ELF-1 (cell line): Measurements from ENCODE around the gene SLC35F1.

Experiments
- DNase-seq: peaks from one replicate; pipeline ENCODE4 v3.0.0-alpha.2; 2016; ENCODE audit warnings: low read depth, low spot score

Gene SLC35F1

DNA sequence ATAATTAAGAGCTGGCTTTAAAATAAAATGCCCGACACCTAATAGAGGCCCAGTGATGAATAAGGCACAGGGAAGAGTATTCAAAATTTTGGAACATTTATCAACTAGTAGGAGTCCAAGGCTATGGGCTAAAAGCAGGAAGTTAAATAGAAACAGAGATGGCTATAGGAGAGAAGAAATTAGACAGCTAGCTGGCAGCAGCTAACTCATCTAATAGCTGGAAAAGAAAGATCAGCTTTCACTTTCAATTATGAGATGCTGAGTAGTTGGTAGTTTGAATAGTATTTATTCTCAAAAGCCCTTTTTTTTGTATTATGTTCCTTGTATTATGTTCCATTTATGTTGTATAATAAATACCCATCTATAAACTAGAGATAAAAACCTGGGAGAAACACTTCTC, 215.7 kb downstream of the SLC35F1 start:
- DNase-seq, result no peak

DNA sequence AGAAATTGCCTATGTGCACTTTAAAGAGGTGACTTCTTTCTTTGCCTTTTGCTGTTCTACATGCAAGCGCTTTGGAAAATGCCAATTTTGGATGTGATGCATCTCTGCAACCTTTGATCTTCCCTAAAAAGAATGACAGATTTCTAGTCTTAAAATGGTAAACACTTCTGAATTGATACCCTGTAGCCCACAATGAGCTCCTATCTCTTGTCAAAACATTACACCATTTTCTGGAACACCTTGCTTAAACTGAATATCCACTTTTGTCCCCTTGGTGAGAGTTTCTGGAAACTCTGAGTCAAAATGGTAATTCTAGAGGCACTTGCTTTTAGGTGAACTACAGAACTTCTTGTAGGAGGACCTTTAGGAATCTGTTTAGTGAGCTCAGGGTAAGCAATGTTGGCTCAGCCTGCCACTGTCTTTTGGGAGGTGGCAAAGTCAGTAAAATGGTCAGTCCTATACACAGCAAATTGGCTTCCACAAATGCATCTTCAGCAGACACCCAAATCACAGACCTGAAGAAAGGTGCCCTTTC, 216.5 kb downstream of the SLC35F1 start:
- DNase-seq, result no peak

- no peak for DNase-seq
Measured at GRCh38 chr6:118124851-118125250, 217.8 kb downstream of the SLC35F1 start.

DNA sequence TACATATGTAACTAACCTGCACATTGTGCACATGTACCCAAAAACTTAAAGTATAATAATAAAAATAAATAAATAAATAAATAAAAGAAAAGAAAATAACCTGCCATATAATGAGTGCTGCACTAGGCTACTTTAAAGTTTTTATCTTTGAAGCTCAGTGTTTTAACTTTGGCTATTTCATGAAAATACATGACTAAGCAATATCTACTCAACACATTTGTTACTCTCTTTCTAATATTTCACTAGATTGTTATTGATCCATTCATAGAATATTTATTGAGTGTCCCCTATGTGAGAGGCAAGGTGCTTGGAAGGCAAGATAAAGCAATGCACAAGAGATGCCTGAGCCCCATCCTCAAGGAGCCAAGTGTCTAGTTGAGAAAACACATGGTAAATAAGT, 221.7 kb downstream of the SLC35F1 start:
- DNase-seq, result no peak

DNA sequence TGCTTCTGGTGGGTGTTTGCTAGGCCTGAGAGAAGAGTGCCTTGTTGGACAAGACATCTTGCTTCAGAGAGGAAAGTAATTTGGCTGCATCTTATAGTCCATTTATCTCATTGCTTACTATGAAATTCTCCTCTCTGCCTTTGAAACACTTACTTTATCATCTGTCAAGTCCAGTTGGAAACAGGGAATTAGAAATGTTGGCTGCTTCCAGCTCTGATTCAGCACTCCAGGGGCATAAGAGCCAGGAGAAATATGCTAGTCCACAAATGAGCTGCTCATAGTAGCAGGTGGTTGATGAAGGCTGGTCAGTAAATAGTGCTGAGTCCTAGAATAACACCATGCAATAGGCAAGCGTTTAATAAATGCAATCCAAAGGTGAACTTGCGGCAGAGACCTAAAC, 227.1 kb downstream of the SLC35F1 start:
- DNase-seq, result no peak

DNA sequence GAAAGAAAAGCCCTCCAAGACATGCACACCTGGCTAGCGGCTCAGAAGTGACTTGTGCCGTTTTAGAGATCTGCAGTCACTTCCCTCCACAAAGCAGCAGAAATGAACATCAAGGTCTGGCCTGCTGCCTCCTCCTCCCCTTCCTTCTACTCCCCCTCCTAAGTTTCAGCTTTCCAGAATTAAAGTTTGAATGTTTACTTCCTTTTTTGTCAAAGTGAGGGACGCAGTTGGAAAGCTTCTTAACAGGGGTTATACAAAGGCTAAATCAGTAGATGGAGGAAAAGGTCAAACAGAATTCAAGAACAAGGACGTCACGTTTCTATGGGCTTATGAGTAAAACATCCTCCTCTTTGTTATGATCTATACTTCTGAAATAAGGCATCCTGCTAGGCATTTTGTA, 227.7 kb downstream of the SLC35F1 start:
- no peak for DNase-seq

DNA sequence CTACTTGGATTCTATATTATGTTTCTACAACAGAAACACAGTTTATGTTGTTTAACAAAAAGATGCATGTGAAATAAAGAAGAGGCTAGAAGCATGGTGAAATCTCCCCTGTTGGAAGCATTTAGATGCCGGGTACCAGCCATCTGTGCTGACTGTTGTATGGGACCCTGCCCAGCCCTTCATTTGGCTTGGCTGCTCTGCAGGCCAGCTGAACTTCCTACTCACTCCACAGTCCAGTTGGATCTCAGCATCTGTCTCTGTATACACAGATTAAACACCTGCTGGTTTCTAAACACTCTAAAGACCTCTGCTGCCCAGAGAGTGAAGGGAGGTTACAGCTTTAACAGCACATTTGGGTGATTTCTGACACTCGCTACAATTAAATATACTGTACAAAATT, 228.3 kb downstream of the SLC35F1 start:
- DNase-seq, result no peak

- DNase-seq, result no peak
Measured at GRCh38 chr6:118141211-118141610, 234.1 kb downstream of the SLC35F1 start.

GRCh38 chr6:118146584-118146983, 239.5 kb downstream of the SLC35F1 start:
- no peak for DNase-seq

- no peak for DNase-seq
Measured at GRCh38 chr6:118147511-118147910, 240.4 kb downstream of the SLC35F1 start.

DNA sequence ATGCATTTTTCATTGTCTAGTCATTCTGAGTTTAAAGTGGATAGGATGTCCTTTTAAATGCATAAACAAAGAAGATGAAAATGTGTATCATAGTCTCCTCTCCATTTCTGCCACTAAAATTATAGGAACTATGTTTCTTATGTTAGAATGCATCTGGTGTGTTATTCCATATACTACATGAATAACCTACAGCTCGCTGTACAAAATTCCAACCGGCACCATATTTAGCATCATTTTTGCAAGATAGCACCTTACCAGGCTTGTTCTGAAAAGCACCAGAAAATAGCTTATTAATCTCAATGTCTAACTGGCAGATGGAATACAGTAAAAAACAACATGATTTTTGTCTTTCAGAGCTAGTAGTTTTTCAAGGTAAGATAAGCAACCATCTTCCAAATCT, 241.5 kb downstream of the SLC35F1 start:
- no peak for DNase-seq

- peak; percentile 3 for DNase-seq
Measured at GRCh38 chr6:118152524-118152923, 245.5 kb downstream of the SLC35F1 start.

DNA sequence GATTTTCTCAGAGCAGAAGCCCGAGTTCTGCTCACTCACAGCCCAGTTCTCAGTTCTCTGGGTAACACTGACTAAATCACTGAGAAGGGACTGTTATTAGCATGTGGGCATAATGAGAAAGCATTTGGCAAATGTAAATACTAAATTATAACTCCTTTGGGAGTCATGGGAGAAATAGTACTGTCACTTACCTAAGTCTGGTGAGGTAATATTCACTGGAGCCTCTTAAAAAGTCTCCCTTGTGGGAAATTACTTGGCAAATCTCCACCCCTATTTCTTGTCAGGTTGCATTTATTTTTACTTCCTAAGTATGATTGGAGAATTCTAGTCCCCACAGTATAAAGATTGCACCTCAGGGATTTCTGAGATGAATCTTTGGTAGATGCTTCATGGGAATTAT, 254.3 kb downstream of the SLC35F1 start:
- no peak for DNase-seq

GRCh38 chr6:118163542-118163941, 256.5 kb downstream of the SLC35F1 start:
- DNase-seq, result no peak

DNA sequence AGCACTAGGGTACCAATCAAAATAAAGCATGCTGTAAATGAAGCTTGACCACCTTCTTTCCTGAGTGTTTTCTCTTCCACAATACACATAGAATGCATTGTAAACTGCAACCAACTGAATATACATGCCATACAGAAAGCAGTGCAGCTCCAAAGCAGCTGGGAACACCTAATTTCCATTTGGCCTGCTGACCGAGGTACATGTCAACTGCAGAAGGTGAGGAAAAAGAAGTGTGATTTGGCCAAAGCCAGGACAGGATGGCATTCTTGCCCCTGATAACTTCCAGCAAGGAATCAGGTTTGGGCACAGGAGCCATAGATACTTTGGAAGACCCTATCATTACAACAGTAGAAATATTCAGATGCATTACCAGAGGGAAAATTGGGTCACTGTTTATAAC, 258.4 kb downstream of the SLC35F1 start:
- no peak for DNase-seq

GRCh38 chr6:118168421-118168820, 261.4 kb downstream of the SLC35F1 start:
- no peak for DNase-seq

DNA sequence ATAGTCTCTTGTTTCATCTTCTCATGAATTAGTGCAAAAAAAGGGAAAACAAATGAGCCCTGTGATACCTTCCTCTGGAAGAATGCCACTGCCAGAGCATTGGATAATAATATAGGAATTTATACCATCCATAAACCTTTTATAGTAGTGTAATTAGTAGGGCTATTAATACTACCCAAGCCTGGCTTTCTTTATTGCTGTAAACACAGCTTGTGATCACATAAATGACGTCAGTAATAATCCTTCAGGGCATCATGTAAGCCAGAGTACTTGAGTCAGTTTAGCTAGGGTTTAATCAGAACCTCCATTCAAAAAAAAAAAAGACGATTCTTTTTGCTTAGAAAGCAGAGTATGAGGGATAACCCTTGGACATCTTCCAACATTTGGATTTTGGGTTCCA, 264.8 kb downstream of the SLC35F1 start:
- no peak for DNase-seq

GRCh38 chr6:118174071-118174470, 267.0 kb downstream of the SLC35F1 start:
- no peak for DNase-seq

DNA sequence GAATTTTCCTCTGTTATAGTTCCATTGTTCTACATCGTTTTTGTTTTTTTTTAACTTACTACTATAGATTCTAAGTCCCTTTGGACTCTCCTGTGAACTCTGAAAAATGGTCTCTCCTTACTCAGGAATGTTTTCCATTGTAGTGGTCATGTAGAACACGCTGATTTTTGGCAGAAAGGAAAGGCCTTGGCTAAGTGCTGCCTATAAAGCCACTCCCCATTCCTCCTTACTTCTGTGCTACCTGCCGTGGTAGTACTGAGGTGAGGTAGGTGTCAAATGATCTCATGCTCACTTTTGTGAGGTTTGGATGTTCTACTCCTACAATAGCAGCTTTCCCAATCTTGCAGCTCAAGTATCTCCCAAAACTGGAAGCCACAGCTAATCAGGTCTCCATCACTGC, 270.7 kb downstream of the SLC35F1 start:
- DNase-seq, result no peak

- no peak for DNase-seq
Measured at GRCh38 chr6:118179048-118179447, 272.0 kb downstream of the SLC35F1 start.

DNA sequence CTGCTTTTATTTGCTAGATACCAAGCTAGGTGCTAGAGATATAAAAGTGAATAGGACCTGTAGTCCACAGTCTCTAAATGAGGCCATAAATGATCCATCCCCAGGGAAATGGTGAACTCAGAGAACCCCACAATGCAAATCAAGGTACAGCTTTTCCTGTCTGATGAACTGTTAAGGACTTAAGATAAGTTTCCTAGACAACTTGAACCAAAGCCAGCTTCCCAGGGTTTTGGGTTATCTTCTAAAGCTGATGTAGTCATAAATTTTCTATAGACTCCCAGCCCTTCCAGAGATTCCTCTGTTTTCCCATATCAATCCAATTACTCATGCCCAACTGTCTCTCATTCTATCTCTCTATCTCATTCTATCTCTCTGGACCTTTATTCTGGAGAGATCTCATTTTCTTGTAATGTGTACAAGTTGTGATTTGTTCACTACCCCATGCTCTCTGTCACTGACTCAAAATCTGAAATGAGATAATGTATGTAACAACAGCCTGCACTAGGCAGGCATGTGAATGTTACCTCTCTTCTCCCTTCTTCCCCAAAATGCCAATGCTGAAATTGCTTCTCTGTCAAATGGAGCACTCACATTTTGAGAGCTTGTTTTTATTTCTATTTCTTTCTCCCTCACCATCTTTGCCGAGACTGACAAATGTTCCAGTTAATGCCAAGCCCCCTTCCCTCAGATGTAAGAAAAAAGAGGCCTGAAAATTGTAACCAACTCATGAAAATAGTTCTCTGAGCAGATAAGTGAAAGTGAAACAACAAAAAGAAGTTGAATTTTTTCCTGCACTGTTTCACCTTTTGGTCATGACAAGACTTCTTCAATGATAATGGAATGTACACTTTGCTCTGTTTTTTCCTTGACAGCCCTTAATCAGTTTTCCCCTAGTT, 279.9 kb downstream of the SLC35F1 start:
- no peak for DNase-seq

GRCh38 chr6:118187568-118188164, 280.6 kb downstream of the SLC35F1 start:
- DNase-seq, result no peak

GRCh38 chr6:118188561-118188960, 281.5 kb downstream of the SLC35F1 start:
- DNase-seq, result no peak
